Stimulated activated CD8-positive, alpha-beta memory T cell treated with anti-CD3 and anti-CD28 coated beads, Interleukin-7, amount 100 ng/mL, for 48 hours (primary cell): Measurements from ENCODE around the gene AGMO.

ENCODE experiments used
- DNase-seq, 2 donors: peaks; one replicate each; pipeline ENCODE4 v3.0.0-alpha.2; 2020; ENCODE audit warnings: low read depth in 1 of 2; ENCODE audit errors: extremely low read depth in 1 of 2

Gene AGMO

GRCh38 chr7:15402436-15403136 lies 159.2 kb downstream of the AGMO start:
- DNase-seq = no peak

DNA sequence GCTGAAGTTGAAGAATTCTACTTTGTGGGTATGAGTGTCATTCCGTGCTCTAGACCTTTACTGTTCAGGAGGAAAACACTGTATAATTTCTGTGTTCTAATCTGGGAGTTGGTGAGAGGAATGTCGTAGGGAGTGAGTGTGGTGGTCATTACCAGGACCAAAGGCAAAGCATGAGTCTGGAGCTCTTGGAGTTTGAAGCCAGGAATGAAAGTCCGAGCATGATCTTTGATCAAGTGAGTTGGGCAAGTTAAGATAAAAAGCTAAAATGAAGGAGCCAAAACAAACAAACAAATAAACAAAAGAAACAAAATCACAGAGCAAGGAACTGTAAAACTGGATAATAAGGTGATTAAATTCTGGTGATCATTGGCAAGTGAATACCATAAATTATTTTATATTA lies 161.4 kb downstream of the AGMO start:
- no peak for DNase-seq

DNA sequence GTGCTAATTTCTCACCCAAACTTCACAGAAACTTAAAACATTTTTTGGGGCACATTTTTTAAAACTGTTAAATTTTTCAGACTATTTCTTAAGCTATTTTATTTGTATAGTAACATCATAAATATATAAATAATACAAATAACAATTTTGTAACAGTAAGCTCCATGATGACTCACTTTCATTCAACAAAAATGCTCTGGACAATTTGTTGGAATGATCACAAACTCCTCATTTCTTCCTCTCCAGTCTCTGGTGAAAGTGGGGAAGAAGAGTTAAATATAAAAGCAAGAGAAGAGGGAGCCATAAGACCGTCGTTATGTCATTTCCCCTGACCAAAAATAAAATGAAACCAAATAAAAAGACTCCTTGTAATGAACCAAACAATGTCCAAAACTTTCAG lies 162.4 kb downstream of the AGMO start:
- DNase-seq = no peak

- no peak for DNase-seq
These were observed 163.7 kb downstream of the AGMO start for GRCh38 chr7:15397922-15398760.

- no peak for DNase-seq
These were observed 164.7 kb downstream of the AGMO start for GRCh38 chr7:15397159-15397550.

GRCh38 chr7:15396210-15397158 lies 165.3 kb downstream of the AGMO start:
- DNase-seq = no peak

- no peak for DNase-seq
These were observed 172.7 kb downstream of the AGMO start for GRCh38 chr7:15389073-15389472.

DNA sequence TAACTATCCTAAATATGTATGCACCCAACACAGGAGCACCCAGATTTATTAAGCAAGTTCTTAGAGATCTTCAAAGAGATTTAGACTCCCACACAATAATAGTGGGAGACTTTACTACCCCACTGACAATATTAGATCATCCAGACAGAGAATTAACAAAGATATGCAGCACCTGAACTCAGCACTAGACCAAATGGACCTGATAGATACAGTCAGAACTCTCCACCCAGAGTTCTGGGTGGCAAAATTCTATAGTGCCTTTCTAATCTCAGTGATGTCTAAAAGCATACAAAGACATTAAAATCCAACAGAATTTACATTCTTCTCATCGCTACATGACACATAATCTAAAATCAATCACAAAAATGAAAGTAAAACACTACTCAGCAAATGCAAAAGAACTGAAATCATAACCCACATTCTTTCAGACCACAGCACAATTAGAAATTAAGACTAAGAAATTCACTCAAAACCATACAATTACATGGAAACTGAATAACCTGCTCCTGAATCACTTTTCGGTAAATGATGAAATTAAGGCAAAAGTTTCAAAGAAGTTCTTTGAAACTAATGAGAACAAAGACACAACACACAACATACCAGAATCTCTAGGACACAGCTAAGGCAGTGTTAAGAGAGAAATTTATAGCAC lies 183.2 kb downstream of the AGMO start:
- no peak for DNase-seq

GRCh38 chr7:15376600-15376999 lies 185.2 kb downstream of the AGMO start:
- DNase-seq = no peak

DNA sequence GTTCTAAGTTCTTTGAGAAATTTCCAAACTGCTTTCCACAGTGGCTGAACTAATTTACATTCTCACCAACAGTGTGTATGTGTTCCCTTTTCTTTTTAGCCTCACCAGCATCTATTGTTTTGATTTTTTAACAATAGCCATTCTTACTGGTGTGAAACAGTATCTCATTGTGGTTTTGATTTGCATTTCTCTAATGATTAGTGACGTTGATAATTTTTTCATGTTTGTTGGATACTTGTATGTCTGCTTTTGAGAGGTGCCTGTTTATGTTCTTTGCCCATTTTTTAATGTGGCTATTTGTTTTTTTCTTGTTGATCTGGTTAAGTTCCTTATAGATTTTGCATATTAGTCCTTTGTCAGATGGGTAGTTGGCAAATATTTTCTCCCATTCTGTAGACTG lies 191.4 kb downstream of the AGMO start:
- DNase-seq = no peak

DNA sequence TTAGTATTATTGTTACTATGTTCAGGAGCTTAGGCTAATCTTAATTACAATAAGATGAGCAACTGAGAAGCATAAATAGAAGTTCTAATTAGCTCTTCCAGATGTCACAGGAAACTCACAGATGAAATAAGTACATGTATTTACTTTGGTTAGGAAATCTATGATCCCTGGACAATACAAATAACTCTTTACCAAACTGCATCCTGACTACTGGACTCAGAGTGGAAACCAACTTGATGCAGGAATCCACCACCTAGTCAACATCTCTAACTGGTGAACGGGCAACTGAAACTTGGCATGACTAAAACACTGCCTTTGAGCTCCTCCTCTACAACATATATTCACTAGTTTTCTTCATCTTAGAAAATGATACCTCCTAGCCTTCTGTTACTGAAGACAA lies 193.2 kb downstream of the AGMO start:
- DNase-seq = no peak

- no peak for DNase-seq
These were observed 193.9 kb downstream of the AGMO start for GRCh38 chr7:15367897-15368296.

- no peak for DNase-seq
These were observed 203.7 kb downstream of the AGMO start for GRCh38 chr7:15358112-15358511.

GRCh38 chr7:15352421-15353206 lies 209.2 kb downstream of the AGMO start:
- DNase-seq = no peak

GRCh38 chr7:15345216-15345615 lies 216.6 kb downstream of the AGMO start:
- no peak for DNase-seq

GRCh38 chr7:15341817-15342216 lies 220.0 kb downstream of the AGMO start:
- DNase-seq = no peak

DNA sequence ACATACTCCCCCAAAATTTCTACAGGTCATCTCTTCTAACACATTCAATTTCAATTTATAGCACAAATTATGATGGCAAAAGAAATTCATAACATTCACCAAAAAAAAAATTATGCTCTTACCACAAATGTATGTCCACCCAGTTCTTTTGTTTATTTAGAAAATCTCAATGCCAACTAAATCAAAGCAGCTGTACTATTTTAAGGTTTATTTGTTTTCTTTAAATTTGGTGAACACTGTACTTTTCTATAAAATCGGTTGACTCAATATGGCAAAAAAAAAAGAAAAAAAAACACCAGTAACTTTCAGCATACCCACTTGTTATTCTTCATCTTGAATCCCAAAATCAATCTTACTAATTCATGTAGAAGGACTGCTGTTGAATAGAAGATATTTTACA lies 225.7 kb downstream of the AGMO start:
- DNase-seq = no peak

GRCh38 chr7:15335390-15335789 lies 226.4 kb downstream of the AGMO start:
- no peak for DNase-seq

- no peak for DNase-seq
These were observed 227.1 kb downstream of the AGMO start for GRCh38 chr7:15334536-15335263.
